HEK293T (cell line): Measurements from ENCODE around the gene ALDH2.

Experiments used
- CTCF ChIA-PET: fragments of 350-600 bp; formaldehyde crosslinking; extraction: SDS; loops from one replicate; lab custom pipeline; 2021; ENCODE audit warnings: antibody characterized with exemption, inconsistent platforms; lab: Yijun Ruan, JAX
- POLR2A ChIA-PET: fragments of 350-600 bp; formaldehyde crosslinking; extraction: SDS; loops from one replicate; lab custom pipeline; 2020; ENCODE audit warnings: antibody characterized with exemption, inconsistent platforms; lab: Yijun Ruan, JAX
- DNase-seq: peaks from one replicate; pipeline ENCODE4 v3.0.0; 2012; ENCODE audit warnings: mixed read lengths; ENCODE audit errors: extremely low spot score
- ARNT ChIP-seq: fragments of 450-650 bp; IDR thresholded peaks from 2 replicates; pipeline ENCODE4 v1.6.1; 2017; ENCODE audit warnings: mild to moderate bottlenecking
- BHLHE40 ChIP-seq: fragments of 450-650 bp; IDR thresholded peaks from 2 replicates; pipeline ENCODE4 v1.6.1; 2016; ENCODE audit warnings: mild to moderate bottlenecking, moderate library complexity, borderline replicate concordance
- CTBP1 ChIP-seq: fragments of 450-650 bp; IDR thresholded peaks from 2 replicates; pipeline ENCODE4 v1.6.1; 2016; ENCODE audit warnings: borderline replicate concordance
- ELF4 ChIP-seq: fragments of 450-650 bp; IDR thresholded peaks from 2 replicates; pipeline ENCODE4 v1.6.1; 2017; ENCODE audit warnings: antibody characterized with exemption
- FOXA1 ChIP-seq: fragments of 450-650 bp; IDR thresholded peaks from 2 replicates; pipeline ENCODE4 v1.6.1; 2016; ENCODE audit warnings: mild to moderate bottlenecking
- FOXK2 ChIP-seq: fragments of 450-650 bp; IDR thresholded peaks from 2 replicates; pipeline ENCODE4 v1.6.1; 2016; ENCODE audit warnings: mild to moderate bottlenecking
- FOXM1 ChIP-seq: fragments of 450-650 bp; IDR thresholded peaks from 2 replicates; pipeline ENCODE4 v1.6.1; 2017; ENCODE audit warnings: mild to moderate bottlenecking, borderline replicate concordance
- HDGF ChIP-seq: fragments of 450-650 bp; IDR thresholded peaks from 2 replicates; pipeline ENCODE4 v1.6.1; 2017; ENCODE audit warnings: antibody characterized with exemption, borderline replicate concordance
- L3MBTL2 ChIP-seq: fragments of 450-650 bp; conservative IDR thresholded peaks from 2 replicates; pipeline ENCODE4 v1.6.1; 2016; ENCODE audit warnings: mild to moderate bottlenecking
- LEF1 ChIP-seq: fragments of 450-650 bp; IDR thresholded peaks from 2 replicates; pipeline ENCODE4 v1.6.1; 2017; ENCODE audit warnings: mild to moderate bottlenecking, borderline replicate concordance
- NFRKB ChIP-seq: fragments of 450-650 bp; IDR thresholded peaks from 2 replicates; pipeline ENCODE4 v1.6.1; 2016; ENCODE audit warnings: mild to moderate bottlenecking, moderate library complexity
- SP1 ChIP-seq: fragments of 450-650 bp; IDR thresholded peaks from 2 replicates; pipeline ENCODE4 v1.6.1; 2017
- SUZ12 ChIP-seq: fragments of 450-650 bp; IDR thresholded peaks from 2 replicates; pipeline ENCODE4 v1.6.1; 2016; ENCODE audit warnings: mild to moderate bottlenecking
- TARDBP ChIP-seq: fragments of 450-650 bp; IDR thresholded peaks from 2 replicates; pipeline ENCODE4 v1.6.1; 2016
- ZNF384 ChIP-seq: fragments of 450-650 bp; IDR thresholded peaks from 2 replicates; pipeline ENCODE4 v1.6.1; 2016
- TF ChIP-seq, protein P1 (sequence below): fragments of 450-650 bp; IDR thresholded peaks from 2 replicates; pipeline ENCODE4 v1.6.1; 2016

Gene ALDH2

DNA sequence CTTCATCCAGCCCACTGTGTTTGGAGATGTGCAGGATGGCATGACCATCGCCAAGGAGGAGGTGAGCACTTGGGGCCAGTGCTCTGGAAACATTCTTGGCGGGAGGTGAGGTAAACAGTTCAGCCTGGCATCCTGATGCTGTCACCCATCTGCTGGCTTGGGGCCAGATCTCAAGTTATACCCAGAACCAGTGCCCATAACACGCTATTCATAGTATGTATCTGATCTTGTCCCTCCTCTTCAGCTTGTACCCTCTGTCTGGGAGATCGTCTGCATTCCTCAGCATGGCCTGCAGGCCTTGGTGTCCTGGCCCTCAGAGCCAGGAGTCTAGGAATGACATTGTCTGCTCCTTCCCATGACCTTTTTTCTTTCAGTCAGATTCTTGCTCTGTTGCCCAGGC lies 31.4 kb downstream of the ALDH2 start:
- TF ChIP-seq, protein P1, sequence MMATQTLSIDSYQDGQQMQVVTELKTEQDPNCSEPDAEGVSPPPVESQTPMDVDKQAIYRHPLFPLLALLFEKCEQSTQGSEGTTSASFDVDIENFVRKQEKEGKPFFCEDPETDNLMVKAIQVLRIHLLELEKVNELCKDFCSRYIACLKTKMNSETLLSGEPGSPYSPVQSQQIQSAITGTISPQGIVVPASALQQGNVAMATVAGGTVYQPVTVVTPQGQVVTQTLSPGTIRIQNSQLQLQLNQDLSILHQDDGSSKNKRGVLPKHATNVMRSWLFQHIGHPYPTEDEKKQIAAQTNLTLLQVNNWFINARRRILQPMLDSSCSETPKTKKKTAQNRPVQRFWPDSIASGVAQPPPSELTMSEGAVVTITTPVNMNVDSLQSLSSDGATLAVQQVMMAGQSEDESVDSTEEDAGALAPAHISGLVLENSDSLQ, result no peak
- TF ChIP-seq FOXK2, result no peak
- no peak for TF ChIP-seq ZNF384
- TF ChIP-seq L3MBTL2, result no peak
- no peak for TF ChIP-seq FOXM1
- TF ChIP-seq SP1, result no peak
- no peak for TF ChIP-seq BHLHE40
- TF ChIP-seq CTBP1, result no peak
- POLR2A ChIA-PET, result no interaction called here
- CTCF ChIA-PET, result no interaction called here
- DNase-seq, result no peak

- DNase-seq, result no peak
- ChIA-PET POLR2A (no interaction called here), CTCF (interaction anchor here (0.8 to 1.2 kb wide), 2 partner anchors 13 to 124 kb away, joined by 3 to 4 read pairs; no protein-coding TSS in a partner anchor)
- no peak for TF ChIP-seq FOXA1
These were observed 33.0 kb downstream of the ALDH2 start for GRCh38 chr12:111799758-111800157.

DNA sequence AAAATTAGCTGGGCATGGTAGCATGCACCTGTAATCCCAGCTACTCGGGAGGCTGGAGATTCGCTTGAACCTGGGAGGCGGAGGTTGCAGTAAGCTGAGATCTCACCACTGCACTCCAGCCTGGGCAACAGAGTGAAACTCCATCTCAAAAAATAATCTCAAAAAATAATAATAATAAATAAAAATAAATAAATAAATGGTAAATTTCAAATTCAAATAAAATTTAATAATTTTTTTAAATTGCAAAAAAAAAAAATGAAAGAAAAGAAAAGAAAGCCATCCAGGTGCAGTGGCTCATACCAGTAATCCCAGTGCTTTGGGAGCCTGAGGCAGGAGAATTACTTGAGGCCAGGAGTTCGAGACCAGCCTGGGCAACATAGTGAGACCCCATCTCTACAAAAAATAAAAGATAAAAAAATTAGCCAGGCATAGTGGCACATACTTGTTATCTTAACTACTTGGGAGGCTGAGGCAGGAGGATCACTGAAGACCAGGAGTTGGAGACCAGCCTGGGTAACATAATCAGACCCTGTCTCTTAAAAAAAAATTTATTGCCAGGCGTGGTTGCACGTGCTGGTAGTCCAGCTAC lies 36.4 kb downstream of the ALDH2 start:
- no peak for DNase-seq
- ChIA-PET CTCF (no interaction called here), POLR2A (no interaction called here)
- no peak for TF ChIP-seq ELF4

DNA sequence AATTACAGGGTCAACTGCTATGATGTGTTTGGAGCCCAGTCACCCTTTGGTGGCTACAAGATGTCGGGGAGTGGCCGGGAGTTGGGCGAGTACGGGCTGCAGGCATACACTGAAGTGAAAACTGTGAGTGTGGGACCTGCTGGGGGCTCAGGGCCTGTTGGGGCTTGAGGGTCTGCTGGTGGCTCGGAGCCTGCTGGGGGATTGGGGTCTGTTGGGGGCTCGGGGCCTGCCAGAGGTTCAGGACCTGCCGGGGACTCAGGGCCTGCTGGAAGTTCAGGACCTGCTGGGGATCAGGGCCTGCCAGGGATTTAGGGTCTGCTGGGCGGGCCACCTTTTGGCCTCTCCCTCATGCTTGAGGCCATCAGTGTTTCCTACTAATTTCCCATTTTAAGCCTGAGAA lies 37.1 kb downstream of the ALDH2 start:
- DNase-seq, result no peak
- ChIA-PET POLR2A (no interaction called here), CTCF (no interaction called here)
- TF ChIP-seq BHLHE40, result no peak
- TF ChIP-seq FOXA1, result no peak
- no peak for TF ChIP-seq HDGF
- no peak for TF ChIP-seq ZNF384
- no peak for TF ChIP-seq FOXM1
- no peak for TF ChIP-seq TARDBP
- TF ChIP-seq SP1, result no peak
- no peak for TF ChIP-seq LEF1
- TF ChIP-seq L3MBTL2, result no peak
- TF ChIP-seq FOXK2, result no peak

GRCh38 chr12:111806304-111806703 lies 39.6 kb downstream of the ALDH2 start:
- TF ChIP-seq HDGF (no peak), L3MBTL2 (no peak), BHLHE40 (no peak), SUZ12 (no peak), FOXK2 (no peak), FOXA1 (no peak), LEF1 (no peak), SP1 (no peak)
- POLR2A ChIA-PET, result no interaction called here
- CTCF ChIA-PET, result interaction anchor here (0.6 to 0.8 kb wide), 2 partner anchors 44 to 133 kb away, joined by 3 to 4 read pairs; no protein-coding TSS in a partner anchor
- DNase-seq, result no peak

- DNase-seq, result no peak
- CTCF ChIA-PET, result no interaction called here
These were observed 40.5 kb downstream of the ALDH2 start for GRCh38 chr12:111807232-111807631.

GRCh38 chr12:111812881-111813741 lies 46.4 kb downstream of the ALDH2 start:
- ChIA-PET CTCF (interaction anchor here (0.6 to 1.4 kb wide), 16 partner anchors 8 to 1562 kb away, joined by 3 to 7 read pairs (median 4); no protein-coding TSS in a partner anchor), POLR2A (interaction anchor here (0.8 to 1.0 kb wide), 3 partner anchors 28 to 128 kb away, joined by 3 read pairs; partner anchors contain the start of genes ACAD10 and BRAP)
- DNase-seq, result peak; percentile 88
- TF ChIP-seq SUZ12 (no peak), TARDBP (no peak), SP1 (no peak), ELF4 (no peak), L3MBTL2 (no peak)

More at GRCh38 chr12:111807232-111807631, 40.5 kb downstream of the ALDH2 start:
- POLR2A ChIA-PET, result no interaction called here
- TF ChIP-seq HDGF, result no peak
- TF ChIP-seq FOXM1, result no peak
- no peak for TF ChIP-seq LEF1
- TF ChIP-seq ZNF384, result no peak
- TF ChIP-seq, protein P1, result no peak
- no peak for TF ChIP-seq FOXK2
- TF ChIP-seq ARNT, result no peak
- TF ChIP-seq SUZ12, result no peak
- TF ChIP-seq TARDBP, result no peak
- no peak for TF ChIP-seq FOXA1
- TF ChIP-seq CTBP1, result no peak
- no peak for TF ChIP-seq BHLHE40
- TF ChIP-seq NFRKB, result no peak
- TF ChIP-seq SP1, result no peak
- TF ChIP-seq ELF4, result no peak
- TF ChIP-seq L3MBTL2, result no peak
